Activated naive CD8-positive, alpha-beta T cell treated with anti-CD3 and anti-CD28 coated beads for 36 hours (primary cell): Measurements from ENCODE around the gene TRERF1. TPM values are rescaled to one million over a fixed set of nuclear protein-coding genes. Genes with fewer than 3 reads are reported as not detected.

Experiments used
- DNase-seq: peaks from one replicate; pipeline ENCODE4 v3.0.0; 2021
- H3K27ac Mint-ChIP-seq: one replicate; pipeline ENCODE4 v1.8.0; 2022; ENCODE audit warnings: mild to moderate bottlenecking, moderate library complexity, mixed read lengths
- H3K27me3 Mint-ChIP-seq: one replicate; pipeline ENCODE4 v1.8.0; 2022; ENCODE audit warnings: mild to moderate bottlenecking, mixed read lengths
- H3K36me3 Mint-ChIP-seq: one replicate; pipeline ENCODE4 v1.8.0; 2021; ENCODE audit warnings: mild to moderate bottlenecking, mixed read lengths
- H3K4me1 Mint-ChIP-seq: one replicate; pipeline ENCODE4 v1.8.0; 2021; ENCODE audit warnings: mixed read lengths
- H3K4me3 Mint-ChIP-seq: one replicate; pipeline ENCODE4 v1.8.0; 2022; ENCODE audit warnings: mild to moderate bottlenecking, moderate library complexity, mixed read lengths
- H3K9me3 Mint-ChIP-seq: one replicate; pipeline ENCODE4 v1.8.0; 2022; ENCODE audit warnings: mixed read lengths
- total RNA-seq, 2 experiments: library from RNA; stranded (reverse); gene quantifications; one replicate each; pipeline ENCODE4 v1.2.3, GENCODE V29; 2021

Gene TRERF1
- total RNA-seq, 2 experiments from 2014 or later: 6.5 to 6.9 TPM

- no peak overlapping the region for H3K4me3 Mint-ChIP-seq
- no peaks in the 10 kb centered on the region for H3K27me3 Mint-ChIP-seq
- peaks cover 57% of the 10 kb centered on the region for H3K4me1 Mint-ChIP-seq
- peak overlapping the region; percentile 6 for H3K27ac Mint-ChIP-seq
- H3K36me3 Mint-ChIP-seq: peaks cover 9% of the 10 kb centered on the region
- no peaks in the 10 kb centered on the region for H3K9me3 Mint-ChIP-seq
- DNase-seq: no peak
Measured at GRCh38 chr6:42380228-42380979, 71.3 kb downstream of the TRERF1 start.

DNA sequence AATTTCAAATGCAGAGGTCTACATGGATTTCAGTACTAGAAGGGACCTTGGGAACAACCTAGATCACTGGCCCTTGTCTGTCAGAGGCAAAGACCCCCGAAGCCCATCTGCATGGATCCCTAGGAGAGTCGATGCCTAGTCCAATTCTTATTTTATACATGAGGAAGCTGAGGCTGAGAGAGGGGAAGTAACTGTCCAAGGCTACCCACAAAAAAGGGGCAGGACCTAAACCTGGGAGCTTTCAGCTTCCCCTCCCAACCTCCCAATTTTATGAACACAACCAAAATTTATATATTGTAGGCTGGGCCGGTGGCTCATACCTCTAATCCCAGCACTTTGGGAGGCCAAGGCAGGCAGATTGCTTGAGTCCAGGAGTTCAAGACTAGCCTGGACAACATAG is 73.2 kb downstream of the TRERF1 start:
- Mint-ChIP-seq H3K9me3 (no peaks in the 10 kb centered on the region), H3K4me1 (peaks cover 55% of the 10 kb centered on the region), H3K27me3 (no peaks in the 10 kb centered on the region), H3K27ac (peak overlapping the region; percentile 61), H3K36me3 (peaks cover 8% of the 10 kb centered on the region), H3K4me3 (peak overlapping the region; percentile 33)
- no peak for DNase-seq

DNA sequence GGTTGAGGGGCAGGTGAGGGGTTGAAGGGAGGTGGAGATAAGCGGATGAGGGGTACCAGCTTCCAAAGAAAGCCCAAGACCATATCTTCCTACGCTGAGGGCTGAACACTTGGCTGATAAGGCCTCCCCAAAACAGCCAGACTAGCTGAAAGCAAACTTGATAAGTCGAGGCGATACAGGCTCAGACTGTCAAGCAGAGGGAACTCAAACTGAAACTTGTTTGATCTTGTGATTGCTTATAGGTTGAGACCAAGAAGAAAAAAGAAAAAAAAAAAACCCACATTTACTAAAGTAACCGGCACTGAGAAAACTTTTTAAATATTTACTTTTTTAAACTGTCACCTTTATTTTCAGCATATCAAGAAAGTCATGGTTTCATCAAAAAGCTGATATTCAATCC is 73.6 kb downstream of the TRERF1 start:
- Mint-ChIP-seq H3K4me1 (peaks cover 51% of the 10 kb centered on the region), H3K27ac (peak overlapping the region; percentile 61), H3K9me3 (no peaks in the 10 kb centered on the region), H3K27me3 (no peaks in the 10 kb centered on the region), H3K36me3 (peaks cover 4% of the 10 kb centered on the region), H3K4me3 (peak overlapping the region; percentile 33)
- no peak for DNase-seq

GRCh38 chr6:42375007-42375635 is 76.6 kb downstream of the TRERF1 start:
- peaks cover 49% of the 10 kb centered on the region for H3K4me1 Mint-ChIP-seq

GRCh38 chr6:42374018-42374669 is 77.6 kb downstream of the TRERF1 start:
- H3K9me3 Mint-ChIP-seq: peaks cover 2% of the 10 kb centered on the region
- peaks cover 49% of the 10 kb centered on the region for H3K4me1 Mint-ChIP-seq
- peak overlapping the region; percentile 73 for H3K27ac Mint-ChIP-seq
- no peaks in the 10 kb centered on the region for H3K27me3 Mint-ChIP-seq
- peaks cover 10% of the 10 kb centered on the region for H3K36me3 Mint-ChIP-seq
- no peak for DNase-seq
- no peak overlapping the region for H3K4me3 Mint-ChIP-seq

More at GRCh38 chr6:42375007-42375635, 76.6 kb downstream of the TRERF1 start:
- Mint-ChIP-seq H3K27ac (peak overlapping the region; percentile 30), H3K36me3 (peaks cover 8% of the 10 kb centered on the region), H3K9me3 (no peaks in the 10 kb centered on the region), H3K27me3 (no peaks in the 10 kb centered on the region), H3K4me3 (no peak overlapping the region)
- no peak for DNase-seq

DNA sequence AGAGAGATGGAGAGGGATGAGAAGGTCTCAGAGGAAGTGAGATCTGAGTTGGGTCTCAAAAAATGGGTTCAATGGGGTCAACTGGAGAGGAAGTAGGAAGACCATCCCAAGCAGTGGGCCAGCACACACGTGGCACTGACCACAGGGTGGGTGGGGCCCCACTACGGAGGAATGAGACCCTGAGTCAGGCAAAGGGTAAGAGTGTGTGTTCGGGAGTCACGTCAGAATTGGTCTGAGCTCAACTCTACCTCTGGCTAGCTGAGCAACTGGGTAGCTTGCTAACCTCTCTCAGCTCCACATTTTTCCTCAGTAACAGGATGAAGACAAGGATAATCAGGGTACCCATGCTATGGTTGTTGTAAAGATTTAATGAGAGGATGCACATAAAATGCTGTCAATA is 79.0 kb downstream of the TRERF1 start:
- Mint-ChIP-seq H3K27ac (no peak overlapping the region), H3K36me3 (peaks cover 10% of the 10 kb centered on the region), H3K9me3 (peaks cover 2% of the 10 kb centered on the region), H3K4me3 (no peak overlapping the region), H3K4me1 (peaks cover 51% of the 10 kb centered on the region), H3K27me3 (no peaks in the 10 kb centered on the region)
- no peak for DNase-seq

DNA sequence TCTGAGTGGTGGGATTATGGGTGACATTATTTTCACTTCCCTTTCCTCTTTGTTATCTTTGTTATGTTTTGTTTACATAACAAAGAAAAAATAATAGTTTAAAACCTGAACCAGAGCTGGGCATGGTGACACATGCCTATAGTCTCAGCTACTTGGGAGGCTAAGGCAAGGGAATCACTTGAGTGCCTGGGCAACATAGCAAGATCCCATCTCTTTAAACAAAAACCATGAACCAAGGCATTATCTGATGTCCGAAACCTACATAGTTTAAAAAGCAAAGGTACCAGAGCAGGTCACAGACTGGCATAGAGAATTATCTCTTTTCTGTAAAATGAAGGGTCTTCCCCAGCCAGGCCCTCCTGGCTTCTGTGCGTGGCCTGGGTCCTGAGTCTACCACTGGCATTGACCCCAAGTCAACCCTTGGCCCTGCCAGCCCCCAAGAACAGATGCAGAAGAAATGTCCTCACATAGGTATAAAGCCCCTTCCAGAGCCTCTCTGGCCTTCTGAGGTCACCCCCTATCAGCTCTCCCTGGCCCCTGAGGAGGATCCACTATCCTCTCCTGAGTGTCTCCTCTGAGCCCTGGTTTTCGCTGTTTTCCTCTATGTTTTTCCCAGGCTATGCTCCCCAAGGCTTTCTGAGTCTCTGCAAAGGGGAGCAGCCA is 81.3 kb downstream of the TRERF1 start:
- H3K9me3 Mint-ChIP-seq: peaks cover 2% of the 10 kb centered on the region
- peaks cover 60% of the 10 kb centered on the region for H3K4me1 Mint-ChIP-seq
- no peaks in the 10 kb centered on the region for H3K27me3 Mint-ChIP-seq
- H3K36me3 Mint-ChIP-seq: peaks cover 9% of the 10 kb centered on the region
- no peak for DNase-seq
- H3K4me3 Mint-ChIP-seq: no peak overlapping the region
- H3K27ac Mint-ChIP-seq: no peak overlapping the region

GRCh38 chr6:42369568-42369967 is 82.2 kb downstream of the TRERF1 start:
- Mint-ChIP-seq H3K27me3 (no peaks in the 10 kb centered on the region), H3K9me3 (peaks cover 2% of the 10 kb centered on the region), H3K4me3 (no peak overlapping the region), H3K36me3 (peaks cover 9% of the 10 kb centered on the region), H3K4me1 (peaks cover 60% of the 10 kb centered on the region), H3K27ac (no peak overlapping the region)
- no peak for DNase-seq

GRCh38 chr6:42368181-42368580 is 83.5 kb downstream of the TRERF1 start:
- no peaks in the 10 kb centered on the region for H3K27me3 Mint-ChIP-seq
- H3K36me3 Mint-ChIP-seq: peaks cover 10% of the 10 kb centered on the region
- peaks cover 2% of the 10 kb centered on the region for H3K9me3 Mint-ChIP-seq
- DNase-seq: peak; percentile 77
- H3K4me3 Mint-ChIP-seq: peak overlapping the region; percentile 73
- H3K27ac Mint-ChIP-seq: peak overlapping the region; percentile 85
- H3K4me1 Mint-ChIP-seq: peaks cover 58% of the 10 kb centered on the region

DNA sequence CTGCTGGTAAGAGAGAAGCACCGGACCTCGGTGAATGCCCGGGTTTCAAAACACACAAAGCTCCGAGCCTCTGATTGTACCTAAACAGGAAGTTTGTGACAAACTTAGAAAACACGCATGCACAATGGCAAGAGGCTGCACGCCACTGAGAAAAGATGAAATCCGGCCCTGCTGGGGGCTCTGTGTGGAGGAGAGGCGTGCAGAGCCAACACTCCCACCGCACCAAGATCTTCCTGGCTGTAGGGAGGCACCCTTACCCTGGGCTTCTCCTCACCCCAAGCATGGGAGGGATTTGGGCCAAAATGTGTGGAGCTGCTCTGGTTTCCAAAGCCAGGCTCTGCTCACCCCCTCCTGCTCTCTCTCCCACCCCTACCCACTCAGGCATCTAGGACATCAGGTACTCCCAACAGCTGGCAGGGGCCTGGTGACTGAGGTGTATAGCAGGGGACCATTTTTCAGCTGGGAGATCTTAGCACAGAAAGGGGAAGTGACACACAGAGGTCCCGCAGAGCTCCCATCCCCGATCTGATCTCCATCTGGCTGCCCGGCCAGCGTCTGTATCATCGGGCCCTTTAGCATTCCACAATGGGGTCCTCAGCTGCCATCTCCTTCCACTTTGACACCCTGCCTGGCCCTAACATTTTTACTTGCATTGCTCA is 84.2 kb downstream of the TRERF1 start:
- Mint-ChIP-seq H3K4me1 (peaks cover 52% of the 10 kb centered on the region), H3K9me3 (peaks cover 2% of the 10 kb centered on the region), H3K27ac (peak overlapping the region; percentile 85), H3K4me3 (peak overlapping the region; percentile 73), H3K27me3 (no peaks in the 10 kb centered on the region), H3K36me3 (peaks cover 8% of the 10 kb centered on the region)
- no peak for DNase-seq

DNA sequence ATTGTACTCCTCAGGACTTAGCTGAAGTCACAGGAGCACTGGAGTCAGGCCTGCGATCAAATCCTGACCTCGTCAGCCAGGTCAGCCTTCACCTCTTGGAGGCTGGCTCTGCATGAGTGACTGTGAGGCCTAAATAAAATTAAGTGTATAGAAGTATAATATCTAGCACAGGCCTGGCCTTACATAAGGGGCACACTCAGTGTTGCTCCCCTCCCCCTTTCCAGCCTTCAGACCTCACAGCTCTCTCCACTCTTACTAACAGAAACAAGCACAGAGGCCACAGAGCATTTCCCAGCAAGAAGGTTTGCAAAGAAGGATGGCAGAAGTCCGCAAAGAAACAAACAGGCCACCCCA is 84.8 kb downstream of the TRERF1 start:
- H3K4me1 Mint-ChIP-seq: peaks cover 50% of the 10 kb centered on the region

DNA sequence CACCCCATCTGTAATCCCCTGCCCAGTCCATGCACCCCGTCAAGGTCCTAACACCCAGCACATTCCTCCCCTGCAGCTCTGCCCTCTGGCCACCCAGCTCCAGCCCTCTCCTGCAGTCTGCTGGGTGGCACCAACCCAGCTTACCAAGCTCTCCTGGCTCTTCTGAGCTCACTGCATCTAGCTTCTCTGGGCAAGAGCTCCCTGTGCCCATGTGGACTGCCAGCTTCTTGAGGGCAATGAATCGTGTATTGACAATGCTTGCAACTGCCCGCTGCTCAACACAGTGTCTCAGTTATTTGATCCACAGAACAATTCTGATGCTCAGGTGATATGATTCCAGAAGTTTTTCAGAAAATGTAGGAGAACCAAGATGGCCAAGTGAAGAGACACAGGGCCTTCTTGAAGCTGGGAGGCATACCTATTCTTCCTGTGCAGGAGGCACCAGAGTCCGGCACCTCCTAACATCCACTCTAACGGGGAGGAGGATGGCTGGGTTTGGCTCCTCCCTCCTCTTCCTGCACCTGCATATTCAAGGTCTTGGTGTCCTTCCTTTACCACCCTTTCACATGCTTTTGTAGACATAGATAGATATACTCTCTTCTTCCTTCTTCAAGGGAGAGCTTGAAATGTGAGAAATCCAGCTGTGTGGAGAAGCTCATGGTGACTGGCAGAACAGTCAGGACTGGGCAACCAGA is 85.6 kb downstream of the TRERF1 start:
- Mint-ChIP-seq H3K9me3 (peaks cover 2% of the 10 kb centered on the region), H3K27me3 (no peaks in the 10 kb centered on the region), H3K27ac (peak overlapping the region; percentile 3), H3K4me3 (no peak overlapping the region), H3K36me3 (peaks cover 14% of the 10 kb centered on the region), H3K4me1 (peaks cover 50% of the 10 kb centered on the region)
- DNase-seq: no peak

More for the DNA sequence above, 84.8 kb downstream of the TRERF1 start:
- H3K36me3 Mint-ChIP-seq: peaks cover 9% of the 10 kb centered on the region
- H3K27ac Mint-ChIP-seq: peak overlapping the region; percentile 85
- no peaks in the 10 kb centered on the region for H3K27me3 Mint-ChIP-seq
- peak overlapping the region; percentile 47 for H3K4me3 Mint-ChIP-seq
- no peak for DNase-seq
- peaks cover 2% of the 10 kb centered on the region for H3K9me3 Mint-ChIP-seq

- H3K27me3 Mint-ChIP-seq: no peaks in the 10 kb centered on the region
- peaks cover 2% of the 10 kb centered on the region for H3K9me3 Mint-ChIP-seq
- H3K4me1 Mint-ChIP-seq: peaks cover 50% of the 10 kb centered on the region
- H3K27ac Mint-ChIP-seq: no peak overlapping the region
- no peak for DNase-seq
- no peak overlapping the region for H3K4me3 Mint-ChIP-seq
- peaks cover 14% of the 10 kb centered on the region for H3K36me3 Mint-ChIP-seq
Measured at GRCh38 chr6:42365021-42365420, 86.7 kb downstream of the TRERF1 start.
